Activated gamma-delta T cell treated with anti-CD3 and anti-CD28 coated beads, Interleukin-2, amount 50 U/mL, for 16 hours (primary cell): ENCODE results near the gene NCEH1.

Experiments
- DNase-seq: peaks from one replicate; pipeline ENCODE4 v3.0.0-alpha.2; 2020; ENCODE audit warnings: low read depth

Gene NCEH1

GRCh38 chr3:172582712-172583111 is 128.2 kb downstream of the NCEH1 start:
- no peak for DNase-seq

- DNase-seq, result no peak
Measured at GRCh38 chr3:172581757-172582166, 129.1 kb downstream of the NCEH1 start.

GRCh38 chr3:172580680-172581401 is 130.0 kb downstream of the NCEH1 start:
- DNase-seq, result no peak
